IMR-90 (cell line): ENCODE data around the gene ATG9B. TPM values are rescaled to one million over a fixed set of nuclear protein-coding genes. Genes with fewer than 3 reads are reported as not detected.
A peak's percentile ranks its signal among the peaks of the same experiment; 100 is the strongest.

Experiments
- ATAC-seq: fragments of 200-7000 bp; cut with Tn5 transposase; 2 replicates; pipeline ENCODE4 v1.9.1; 2020; ENCODE audit warnings: low read depth, mild to moderate bottlenecking, moderate library complexity
- BruUV-seq: library from RNA; stranded (reverse); fragments of 400-500 nt; replicated peaks from 2 replicates; lab custom pipeline; 2021; lab: Mats Ljungman, UMichigan
- CTCF ChIA-PET: fragments of 300-600 bp; formaldehyde crosslinking; extraction: SDS; loops from one replicate; lab custom pipeline; 2021; ENCODE audit warnings: antibody characterized with exemption; lab: Yijun Ruan, JAX
- POLR2A ChIA-PET: fragments of 300-600 bp; sonication (Branson Sonifier 250); formaldehyde crosslinking; loops from one replicate; lab custom pipeline; 2022; ENCODE audit warnings: antibody characterized with exemption; ENCODE audit not compliant: unreplicated experiment; lab: Charles Lee
- DNase-seq: peaks from one replicate; pipeline ENCODE4 v3.0.0; 2013
- H2AFZ ChIP-seq: replicated peaks from 2 replicates; pipeline ENCODE3; 2013; ENCODE audit warnings: low read length, mild to moderate bottlenecking; ENCODE audit not compliant: poor library complexity
- H2AK5ac ChIP-seq: 2 replicates; pipeline ENCODE4 v1.6.1; 2013; ENCODE audit warnings: low read depth, low read length, inconsistent platforms
- H2AK9ac ChIP-seq: replicated peaks from 2 replicates; pipeline ENCODE3; 2013; ENCODE audit warnings: mild to moderate bottlenecking, low read depth, low read length, moderate library complexity; ENCODE audit not compliant: poor library complexity
- H2BK120ac ChIP-seq: 2 replicates; pipeline ENCODE4 v1.6.1; 2013; ENCODE audit warnings: low read depth, low read length, inconsistent platforms
- H2BK15ac ChIP-seq: 3 replicates; pipeline ENCODE4 v1.6.1; 2013; ENCODE audit warnings: low read depth, low read length, inconsistent platforms
- H2BK20ac ChIP-seq: 2 replicates; pipeline ENCODE4 v1.6.1; 2013; ENCODE audit warnings: low read depth, mild to moderate bottlenecking, inconsistent platforms, low read length, moderate library complexity
- H2BK5ac ChIP-seq: 2 replicates; pipeline ENCODE4 v1.6.1; 2013; ENCODE audit warnings: mild to moderate bottlenecking, low read depth, low read length, inconsistent platforms; ENCODE audit not compliant: poor library complexity, severe bottlenecking
- H3K14ac ChIP-seq: replicated peaks from 2 replicates; pipeline ENCODE4 v1.6.1; 2013; ENCODE audit warnings: low read depth, low read length, inconsistent platforms
- H3K18ac ChIP-seq: 2 replicates; pipeline ENCODE4 v1.6.1; 2013; ENCODE audit warnings: low read depth, low read length, control low read depth
- H3K23ac ChIP-seq: 2 replicates; pipeline ENCODE4 v1.6.1; 2013; ENCODE audit warnings: low read depth, low read length, inconsistent platforms
- H3K27ac ChIP-seq: 2 replicates; pipeline ENCODE4 v1.5.1; 2013; ENCODE audit warnings: mild to moderate bottlenecking, control low read depth, low read length; ENCODE audit not compliant: insufficient read depth
- H3K27me3 ChIP-seq: 2 replicates; pipeline ENCODE4 v1.6.1; 2013; ENCODE audit warnings: low read length; ENCODE audit not compliant: control insufficient read depth, insufficient read depth
- H3K36me3 ChIP-seq: 2 replicates; pipeline ENCODE4 v1.6.1; 2013; ENCODE audit warnings: low read length, mixed read lengths; ENCODE audit not compliant: control insufficient read depth, insufficient read depth
- H3K4ac ChIP-seq: 2 replicates; pipeline ENCODE4 v1.6.1; 2013; ENCODE audit warnings: low read depth, low read length, inconsistent platforms
- H3K4me1 ChIP-seq: 2 replicates; pipeline ENCODE4 v1.6.1; 2013; ENCODE audit warnings: low read length, mixed read lengths; ENCODE audit not compliant: control insufficient read depth, insufficient read depth
- H3K4me2 ChIP-seq: 2 replicates; pipeline ENCODE4 v1.6.1; 2013; ENCODE audit warnings: low read depth, mild to moderate bottlenecking, control low read depth, low read length, moderate library complexity
- H3K4me3 ChIP-seq: 2 replicates; pipeline ENCODE4 v1.5.1; 2013; ENCODE audit warnings: low read depth, mild to moderate bottlenecking, control low read depth, low read length, moderate library complexity; ENCODE audit not compliant: insufficient read depth
- H3K56ac ChIP-seq: 2 replicates; pipeline ENCODE4 v1.6.1; 2013; ENCODE audit warnings: low read length, inconsistent platforms; ENCODE audit not compliant: insufficient read depth; ENCODE audit errors: extremely low read depth
- H3K79me1 ChIP-seq, 2 experiments: 2 replicates each; pipeline ENCODE4 v1.6.1; 2013; ENCODE audit warnings: low read length in 2 of 2, inconsistent platforms in 1 of 2, low read depth in 1 of 2
- H3K9ac ChIP-seq: 2 replicates; pipeline ENCODE4 v1.6.1; 2013; ENCODE audit warnings: low read depth, low read length, control low read depth
- H3K9me1 ChIP-seq: 2 replicates; pipeline ENCODE4 v1.6.1; 2013; ENCODE audit warnings: low read length, inconsistent platforms; ENCODE audit not compliant: insufficient read depth
- H3K9me3 ChIP-seq: 2 replicates; pipeline ENCODE4 v1.6.1; 2013; ENCODE audit warnings: low read length; ENCODE audit not compliant: control insufficient read depth, insufficient read depth
- H4K20me1 ChIP-seq: 2 replicates; pipeline ENCODE4 v1.6.1; 2013; ENCODE audit warnings: low read length, inconsistent platforms; ENCODE audit not compliant: insufficient read depth
- H4K5ac ChIP-seq: 2 replicates; pipeline ENCODE4 v1.6.1; 2013; ENCODE audit warnings: mild to moderate bottlenecking, low read depth, low read length, control low read depth
- H4K8ac ChIP-seq, 2 experiments: 2 replicates each; pipeline ENCODE4 v1.6.1; 2013; ENCODE audit warnings: low read depth in 2 of 2, low read length in 2 of 2, control low read depth in 1 of 2, inconsistent platforms in 1 of 2
- H4K91ac ChIP-seq: 2 replicates; pipeline ENCODE4 v1.6.1; 2013; ENCODE audit warnings: low read depth, low read length, inconsistent platforms; ENCODE audit not compliant: insufficient read depth
- CHD1 ChIP-seq: IDR thresholded peaks from 2 replicates; pipeline ENCODE4 v1.6.1; 2012; ENCODE audit warnings: low read depth, low read length, improper control_type of control experiment
- FOS ChIP-seq: fragments of 150-350 bp; IDR thresholded peaks from 2 replicates; pipeline ENCODE4 v1.6.1; 2016; ENCODE audit warnings: low read depth, low read length
- MAZ ChIP-seq: IDR thresholded peaks from 2 replicates; pipeline ENCODE4 v1.6.1; 2012; ENCODE audit warnings: low read depth, mild to moderate bottlenecking, low read length, improper control_type of control experiment, moderate library complexity, borderline replicate concordance
- MXI1 ChIP-seq: IDR thresholded peaks from 2 replicates; pipeline ENCODE4 v1.6.1; 2012; ENCODE audit warnings: low read depth, mild to moderate bottlenecking, low read length, moderate library complexity, borderline replicate concordance
- RAD21 ChIP-seq: IDR thresholded peaks from 2 replicates; pipeline ENCODE4 v1.6.1; 2012; ENCODE audit warnings: low read length, improper control_type of control experiment
- SMC3 ChIP-seq: fragments of 150-350 bp; IDR thresholded peaks from 2 replicates; pipeline ENCODE4 v1.6.1; 2016; ENCODE audit warnings: low read depth, mild to moderate bottlenecking, antibody characterized with exemption, low read length, moderate library complexity
- WGBS, 2 experiments: methylation state at CpG; one replicate each; pipeline versions ENCODE4 v1.1.5 to v1.1.7; 2013; ENCODE audit warnings: missing lambda C conversion rate in 2 of 2; ENCODE audit not compliant: insufficient read length in 1 of 2; ENCODE audit errors: extremely low coverage in 2 of 2; 5-methylcytosine and 5-hydroxymethylcytosine counted together
- dilution Hi-C: fragments of 300-500 bp; cut with HindIII; formaldehyde crosslinking; loops from one replicate; pipeline ENCODE4 v1.14.3; 2018; ENCODE audit warnings: low sequenced_read_pairs; ENCODE audit not compliant: unreplicated experiment
- in situ Hi-C: fragments of 300-500 bp; cut with MboI; formaldehyde crosslinking; loops from 3 replicates; pipeline ENCODE4 v1.14.3; 2019; ENCODE audit warnings: low sequenced_read_pairs, inconsistent platforms, mixed read lengths
- intact Hi-C: fragments of 100-400 bp; cut with micrococcal nuclease; formaldehyde crosslinking; loops from 2 replicates; pipeline ENCODE4 v1.10.0; 2022
- polyA plus RNA-seq, 3 experiments: library from polyadenylated mRNA; depleted of rRNA; stranded (reverse); fragments of >200 nt; gene quantifications; 2 replicates each; pipeline ENCODE4 v1.2.3, GENCODE V29; 2012; ENCODE audit warnings: low replicate concordance in 1 of 3
- total RNA-seq: library from RNA; depleted of rRNA; stranded (reverse); fragments of >200 nt; gene quantifications from 2 replicates; pipeline ENCODE4 v1.2.3, GENCODE V29; 2012
- TF ChIP-seq, protein P1 (sequence below): conservative IDR thresholded peaks from 2 replicates; pipeline ENCODE4 v1.5.1; 2012; ENCODE audit warnings: mild to moderate bottlenecking, low read depth, low read length, improper control_type of control experiment

Gene ATG9B
- total and polyA plus RNA-seq, 2 of the 4 experiments (the other 2 are of a cell fraction) = 0.18 to 0.91 TPM

DNA sequence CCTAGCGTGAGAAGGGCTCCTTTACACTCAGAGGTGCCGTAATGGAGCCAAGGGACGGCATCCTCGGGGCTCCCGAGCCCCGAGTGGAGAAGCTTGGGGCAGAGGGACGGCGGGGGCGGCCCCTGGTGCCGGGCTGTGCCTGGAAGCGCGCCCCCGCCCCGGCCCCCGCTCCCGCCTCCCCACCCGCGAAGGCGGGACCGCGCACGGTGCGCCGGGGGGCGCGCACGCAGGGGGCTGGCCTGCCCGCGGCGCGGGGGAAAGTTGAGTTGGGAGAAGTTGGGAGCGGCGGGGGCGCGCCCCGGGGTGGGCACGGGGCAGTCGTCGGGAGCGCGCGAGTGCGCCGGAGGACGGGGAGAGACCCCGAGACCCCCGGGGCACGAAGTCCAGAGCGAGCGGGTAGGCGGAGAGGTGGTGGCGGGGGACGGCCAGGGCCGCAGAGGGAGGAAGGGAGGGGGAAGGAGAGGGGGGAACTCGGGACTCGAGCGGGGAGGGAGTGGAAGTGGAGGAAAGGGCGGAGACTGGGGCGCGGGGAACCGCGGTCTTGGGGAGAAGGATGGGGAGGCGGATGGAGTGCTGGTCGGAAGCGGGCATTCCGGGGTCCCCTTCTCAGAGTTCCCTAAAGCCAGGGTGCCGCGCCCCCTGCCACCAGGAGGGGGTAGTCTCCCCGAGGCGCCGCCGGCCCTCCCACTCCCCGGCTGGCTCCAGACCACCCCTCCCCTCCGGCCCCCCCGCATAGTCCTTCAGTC, 35.2 kb upstream of the ATG9B start, which contains the start of gene SLC4A2:
Gene SLC4A2 (plus strand): TSS at position 223 of the 746 bp plus-strand sequence. CDS start 2,399 bp downstream, outside the sequence.
- POLR2A ChIA-PET = no interaction called here
- peaks cover 43% of the 10 kb centered on the region for H3K4me1 ChIP-seq

More for the DNA sequence above, 35.2 kb upstream of the ATG9B start, which contains the start of gene SLC4A2:
- peak within 1 kb of the TSS; percentile 100 for H2AK9ac ChIP-seq
- H3K36me3 ChIP-seq = peaks cover 3% of the 10 kb centered on the region; the same call in 1 of the 2 replicates
- ATAC-seq (peak; percentile 32), DNase-seq (peak; percentile 58)
- in situ Hi-C loops = no loop called here
- no peak for TF ChIP-seq MXI1
- TF ChIP-seq MAZ = peak; percentile 98
- no peak for TF ChIP-seq FOS
- 0 out of 2 replicates have a peak, but pooled peaks have one; percentile 21 for TF ChIP-seq RAD21
- TF ChIP-seq, protein P1, sequence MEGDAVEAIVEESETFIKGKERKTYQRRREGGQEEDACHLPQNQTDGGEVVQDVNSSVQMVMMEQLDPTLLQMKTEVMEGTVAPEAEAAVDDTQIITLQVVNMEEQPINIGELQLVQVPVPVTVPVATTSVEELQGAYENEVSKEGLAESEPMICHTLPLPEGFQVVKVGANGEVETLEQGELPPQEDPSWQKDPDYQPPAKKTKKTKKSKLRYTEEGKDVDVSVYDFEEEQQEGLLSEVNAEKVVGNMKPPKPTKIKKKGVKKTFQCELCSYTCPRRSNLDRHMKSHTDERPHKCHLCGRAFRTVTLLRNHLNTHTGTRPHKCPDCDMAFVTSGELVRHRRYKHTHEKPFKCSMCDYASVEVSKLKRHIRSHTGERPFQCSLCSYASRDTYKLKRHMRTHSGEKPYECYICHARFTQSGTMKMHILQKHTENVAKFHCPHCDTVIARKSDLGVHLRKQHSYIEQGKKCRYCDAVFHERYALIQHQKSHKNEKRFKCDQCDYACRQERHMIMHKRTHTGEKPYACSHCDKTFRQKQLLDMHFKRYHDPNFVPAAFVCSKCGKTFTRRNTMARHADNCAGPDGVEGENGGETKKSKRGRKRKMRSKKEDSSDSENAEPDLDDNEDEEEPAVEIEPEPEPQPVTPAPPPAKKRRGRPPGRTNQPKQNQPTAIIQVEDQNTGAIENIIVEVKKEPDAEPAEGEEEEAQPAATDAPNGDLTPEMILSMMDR = peak; percentile 49
- no peak for TF ChIP-seq SMC3
- no peak for TF ChIP-seq CHD1
- peaks cover 12% of the 10 kb centered on the region; the same call in 1 of the 2 replicates for H3K9me1 ChIP-seq
- H3K14ac ChIP-seq = peak within 1 kb of the TSS; percentile 97
- peak within 1 kb of the TSS; percentile 95 for H3K56ac ChIP-seq
- peak within 1 kb of the TSS; percentile 97 for H3K4ac ChIP-seq
- peak within 1 kb of the TSS; percentile 94 for H3K4me3 ChIP-seq
- CTCF ChIA-PET = no interaction called here
- peak within 1 kb of the TSS; percentile 84 for H2BK120ac ChIP-seq
- peak within 1 kb of the TSS; percentile 80 for H4K5ac ChIP-seq
- H3K27me3 ChIP-seq = no peaks in the 10 kb centered on the region
- H3K4me2 ChIP-seq = peak within 1 kb of the TSS; percentile 99
- peak within 1 kb of the TSS; percentile 91 for H3K23ac ChIP-seq
- peak within 1 kb of the TSS; percentile 97 for H3K27ac ChIP-seq
- peaks cover 25% of the 10 kb centered on the region for H4K20me1 ChIP-seq
- H3K9me3 ChIP-seq = no peaks in the 10 kb centered on the region
- peak within 1 kb of the TSS; percentile 95 for H2AFZ ChIP-seq
- BruUV-seq = no TSS peak
- H3K18ac ChIP-seq = peak within 1 kb of the TSS; percentile 80
- dilution Hi-C loops = no loop called here
- intact Hi-C loops = loop anchor here (1.0 to 2.0 kb wide), 3 partner anchors 9 to 52 kb away; partner anchors contain the start of gene FASTK
- peak within 1 kb of the TSS; percentile 84 for H3K9ac ChIP-seq
- H2BK15ac ChIP-seq = peak within 1 kb of the TSS; percentile 69; the same call in 2 of the 3 replicates
- 0% methylated on average over 1 of the region's 75 CpGs; no CpG with 5 or more reads in 1 of the 2 experiments for WGBS, 2 experiments
- peaks cover 20 to 64% of the 10 kb centered on the region in 2 experiments for H3K79me1 ChIP-seq
- peak within 1 kb of the TSS; percentile 98 for H4K91ac ChIP-seq
- peak within 1 kb of the TSS; percentile 96 for H2AK5ac ChIP-seq
- peak within 1 kb of the TSS; percentile 95 for H2BK5ac ChIP-seq
- H2BK20ac ChIP-seq = peak within 1 kb of the TSS; percentile 18
- H4K8ac ChIP-seq = peak within 1 kb of the TSS; percentile 94 to 100
